Measurements from ENCODE around the gene MXRA8.

Gene MXRA8

DNA sequence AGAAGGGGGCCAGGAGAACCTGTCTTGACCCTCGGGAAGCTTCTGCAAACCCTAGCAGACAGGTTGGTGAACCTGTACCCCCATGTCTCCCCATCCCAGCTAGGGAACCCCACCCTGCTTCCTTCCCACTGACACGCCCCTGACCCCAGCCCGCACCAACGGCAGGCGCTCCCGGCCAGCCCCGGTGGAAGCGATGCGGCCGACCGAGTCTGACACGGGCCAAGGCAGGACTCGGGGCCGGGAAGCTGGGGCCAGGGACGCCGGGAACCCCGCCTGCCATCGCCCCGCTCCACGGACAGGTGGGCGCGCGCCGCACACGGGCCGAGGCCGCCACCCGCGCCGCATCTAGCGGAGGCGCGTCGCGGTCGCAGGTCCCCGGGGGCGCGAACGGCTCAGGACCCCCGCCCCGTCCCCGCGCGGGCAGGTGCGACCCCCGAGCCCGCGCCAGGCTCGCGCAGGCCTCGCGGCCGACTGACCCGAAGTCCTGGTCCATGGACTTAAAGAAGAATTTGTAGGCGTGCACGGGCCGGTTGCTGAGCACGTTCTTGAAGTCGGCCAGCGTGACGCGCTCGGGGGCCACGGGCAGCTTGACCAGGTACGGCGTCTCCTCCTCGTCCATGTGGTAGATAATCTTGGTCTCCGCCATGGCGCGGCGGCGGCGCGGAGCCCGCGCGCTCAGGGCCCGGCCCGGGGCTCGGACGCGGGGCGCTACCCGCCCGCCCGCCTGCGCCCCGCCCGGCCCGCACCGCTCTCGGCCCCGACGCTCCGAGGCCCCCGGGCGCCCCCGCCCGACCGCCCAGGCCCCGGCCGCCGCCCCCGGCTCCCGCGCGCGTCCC lies 9.7 kb downstream of the MXRA8 start:
- FAIRE-seq, result no peak

DNA sequence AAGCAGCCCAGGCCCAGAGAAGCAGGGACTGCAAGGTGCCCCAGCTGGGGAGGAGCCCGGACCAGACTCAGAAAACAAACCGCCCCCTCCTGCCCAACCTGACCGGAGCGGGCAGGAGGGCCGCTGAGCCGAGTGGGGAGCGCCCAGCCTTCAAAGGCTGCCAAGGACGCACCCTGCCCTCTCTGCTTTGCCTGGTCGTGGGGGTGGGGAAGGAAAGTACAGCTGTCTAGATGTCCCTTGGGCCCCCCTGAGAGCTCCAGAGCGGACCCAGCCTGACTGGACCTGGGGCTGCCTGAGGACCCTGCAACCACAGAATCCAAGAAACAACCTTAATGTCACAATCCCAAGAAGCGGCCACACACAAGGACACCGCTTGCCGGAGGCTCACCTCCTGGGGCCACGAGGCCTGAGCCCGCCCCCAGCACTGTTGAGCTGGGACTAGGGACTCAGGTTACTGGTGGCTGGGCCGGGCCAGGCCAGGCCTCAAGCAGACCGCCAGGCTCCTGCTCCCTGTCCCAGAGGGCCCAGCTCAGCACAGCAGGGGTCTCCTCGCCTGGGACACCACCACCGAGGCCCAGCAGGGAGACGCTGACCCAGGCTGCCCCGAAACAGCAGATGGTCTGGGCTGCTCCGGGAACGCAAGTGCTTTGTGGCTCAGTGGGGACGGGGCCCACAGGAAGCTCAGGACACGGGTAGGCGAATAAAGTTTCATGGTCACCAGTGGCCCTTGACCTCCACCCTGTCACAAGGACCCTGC lies 10.5 kb downstream of the MXRA8 start:
- FAIRE-seq, result no peak

DNA sequence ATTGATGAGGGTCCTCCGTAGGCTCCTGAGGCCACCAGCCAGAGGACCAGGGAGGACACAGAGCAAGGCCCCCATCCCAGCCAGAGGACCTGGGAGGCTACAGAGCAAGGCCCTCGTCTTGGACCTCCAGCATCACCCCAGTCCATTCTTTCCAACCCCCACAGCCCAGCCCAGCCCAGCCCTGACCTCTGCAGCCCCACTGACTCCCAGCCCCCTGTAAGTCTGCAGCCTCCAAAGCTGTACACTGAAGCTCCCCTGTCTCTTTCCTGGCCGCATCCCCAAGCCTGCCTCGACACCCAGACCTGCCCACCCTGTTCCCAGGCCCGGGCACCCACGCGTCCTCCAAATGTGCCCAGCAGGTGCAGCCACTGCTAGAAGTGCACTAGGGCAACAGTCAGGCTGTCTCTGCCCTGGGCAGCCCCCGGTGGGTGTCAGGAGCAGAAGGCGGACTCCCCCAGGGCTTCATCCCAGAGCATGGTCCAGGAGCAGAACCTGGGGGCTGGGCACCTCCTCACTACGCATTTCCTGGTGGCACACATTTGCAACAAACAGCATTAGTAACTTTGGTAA lies 11.2 kb downstream of the MXRA8 start:
- no peak for FAIRE-seq

DNA sequence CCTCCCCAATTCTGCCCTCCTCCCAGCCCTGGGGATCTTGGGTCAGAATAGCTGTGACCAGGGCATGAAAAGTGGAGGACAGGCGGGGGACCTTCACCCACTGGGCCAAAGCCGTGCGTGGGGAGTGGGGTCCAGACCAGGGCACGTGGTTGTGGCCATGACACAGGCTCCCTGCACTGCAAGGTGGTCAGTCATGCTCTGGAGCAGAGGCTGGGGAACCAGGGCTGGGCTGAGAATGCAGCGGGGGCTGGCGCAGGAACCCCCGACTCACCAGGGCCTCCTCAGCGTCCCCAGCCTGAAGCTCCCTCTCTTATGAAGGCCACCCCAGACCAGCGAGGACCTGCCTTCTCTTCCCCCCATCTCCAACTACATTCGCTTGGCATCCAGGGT lies 11.9 kb downstream of the MXRA8 start:
- no peak for FAIRE-seq

DNA sequence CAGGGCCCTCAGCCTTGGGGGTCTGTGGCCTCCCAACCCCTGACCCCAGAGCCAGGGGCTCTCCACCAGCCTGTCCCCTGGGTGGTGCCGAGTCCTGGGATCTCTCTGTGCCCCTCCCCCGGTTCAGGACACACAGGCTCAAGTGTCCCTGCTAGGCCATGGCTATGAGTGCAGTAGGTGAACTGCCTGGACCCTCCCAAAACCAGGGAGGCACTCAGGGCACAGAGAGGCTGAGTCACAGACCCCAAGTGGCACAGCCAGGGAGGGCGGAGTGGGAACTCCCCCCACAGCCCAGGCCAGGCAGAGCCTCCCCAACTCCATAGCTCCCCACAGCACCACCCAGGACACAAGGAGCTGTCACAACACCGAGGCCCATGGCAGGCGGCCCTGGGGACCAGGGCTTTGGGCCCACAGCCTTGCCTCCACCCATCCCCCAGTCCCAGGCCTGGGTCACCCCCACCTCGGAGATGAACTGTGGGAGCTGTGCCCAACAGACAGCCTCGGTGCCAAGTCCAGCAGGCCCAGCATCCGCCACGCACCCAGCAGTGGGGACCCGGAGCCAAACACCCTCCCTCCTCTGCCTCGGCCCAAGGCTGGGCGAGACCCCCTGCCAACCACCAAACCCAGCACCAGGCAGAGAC lies 12.4 kb downstream of the MXRA8 start:
- no peak for FAIRE-seq

DNA sequence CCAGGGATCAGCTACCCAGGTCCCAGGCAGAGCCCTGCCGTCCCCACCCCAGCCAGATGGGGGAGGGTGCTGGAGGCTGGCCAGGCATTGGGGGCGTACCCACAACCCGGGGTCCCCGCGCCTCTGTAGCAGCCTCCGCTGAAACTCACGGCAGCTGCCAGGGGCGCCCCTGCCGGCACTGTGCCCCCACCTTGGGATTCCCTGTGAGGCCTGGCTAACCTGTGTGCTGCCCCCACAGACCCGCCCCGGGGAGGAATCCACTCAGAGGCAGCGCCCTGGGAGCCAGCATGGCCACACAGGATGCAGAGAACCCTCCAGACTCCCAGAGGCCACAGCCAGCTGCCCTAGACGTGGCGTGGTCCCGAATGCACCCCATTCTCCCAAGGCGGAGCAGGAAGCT lies 13.0 kb downstream of the MXRA8 start:
- no peak for FAIRE-seq

DNA sequence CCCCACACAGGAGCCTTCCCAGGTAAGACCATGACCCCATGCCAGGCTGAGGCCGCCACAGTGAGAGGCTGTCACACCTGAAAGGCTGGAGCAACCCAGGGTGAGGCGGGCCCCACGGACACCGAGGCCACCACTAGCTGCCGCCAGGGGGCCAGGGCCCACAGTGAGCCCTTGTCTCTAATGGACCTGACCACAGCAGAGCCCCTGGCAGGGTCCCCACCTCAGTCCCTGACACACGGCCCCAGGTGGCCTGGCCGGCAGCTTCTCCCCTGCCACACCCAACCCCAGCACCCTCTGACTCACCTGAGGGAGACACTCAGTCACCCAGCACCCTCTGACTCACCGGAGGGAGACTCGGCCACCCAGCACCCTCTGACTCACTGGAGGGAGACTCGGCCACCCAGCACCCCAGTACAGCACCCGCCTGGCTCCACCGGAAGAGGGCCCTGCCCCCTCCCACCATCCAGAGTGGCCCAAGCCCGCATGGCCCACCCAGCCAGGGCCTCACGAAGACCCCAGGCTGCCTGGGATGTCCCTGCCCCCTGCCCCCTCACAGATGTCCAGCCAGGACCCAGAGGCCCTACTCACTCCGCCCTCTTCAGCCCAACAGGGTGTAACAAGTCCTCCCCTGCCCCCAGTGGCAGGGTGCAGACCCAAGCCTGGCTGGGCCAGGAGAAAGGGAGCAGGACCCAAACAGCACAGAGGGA lies 13.5 kb downstream of the MXRA8 start:
- FAIRE-seq, result no peak

DNA sequence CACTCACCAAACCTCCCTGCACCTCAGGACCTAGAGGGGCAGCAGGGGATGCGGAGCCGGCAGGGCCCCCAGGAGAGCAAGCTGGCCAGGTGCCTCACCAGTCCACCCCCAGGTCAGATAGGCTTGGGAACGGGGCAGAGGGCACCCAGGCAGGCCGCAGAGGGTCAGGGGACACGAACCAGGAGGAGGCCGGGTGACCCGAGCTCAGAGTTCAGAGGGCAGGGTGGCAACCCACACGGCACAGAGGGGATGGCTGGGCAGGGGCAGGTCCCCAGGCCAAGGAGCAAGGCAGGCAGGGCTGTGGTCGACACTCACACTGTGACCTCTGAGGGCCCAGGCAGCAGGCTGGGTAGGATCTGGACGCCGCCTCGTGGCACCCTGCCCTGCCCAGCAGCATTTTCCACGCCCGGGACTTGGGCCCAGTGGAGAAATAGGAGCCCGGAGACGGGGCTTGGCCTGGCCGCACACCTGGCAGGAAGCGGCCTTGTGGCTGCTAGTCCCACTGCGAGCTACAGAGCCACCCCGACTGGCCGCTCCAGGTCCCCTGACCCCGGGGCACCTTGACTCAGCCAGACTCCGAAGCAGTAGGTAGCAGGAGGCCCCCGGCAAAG lies 14.4 kb downstream of the MXRA8 start:
- no peak for FAIRE-seq

DNA sequence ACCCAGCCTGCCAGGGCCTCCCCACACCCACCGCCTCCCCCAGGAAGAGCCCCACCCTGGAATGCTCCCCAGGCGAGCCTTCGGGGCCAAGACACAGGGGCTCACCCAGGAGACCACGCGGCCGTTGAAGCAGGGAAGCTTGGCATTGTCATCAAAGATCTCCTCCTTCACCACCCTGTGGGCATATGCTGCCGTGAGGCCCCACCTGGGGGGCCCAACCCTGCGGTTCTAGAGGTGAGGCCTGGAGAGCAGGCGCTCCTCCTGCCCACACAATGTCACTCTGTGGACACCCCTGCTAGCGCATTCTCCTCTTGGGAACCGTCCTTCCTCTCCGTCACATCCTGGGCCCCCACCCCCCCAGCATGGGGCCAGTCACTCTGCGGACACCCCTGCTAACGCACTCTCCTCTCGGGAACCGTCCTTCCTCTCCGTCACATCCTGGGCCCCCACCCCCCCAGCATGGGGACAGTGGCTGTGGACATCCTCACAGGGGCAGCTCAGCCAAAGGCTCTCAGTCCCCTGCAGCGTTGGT lies 15.7 kb downstream of the MXRA8 start:
- no peak for FAIRE-seq

DNA sequence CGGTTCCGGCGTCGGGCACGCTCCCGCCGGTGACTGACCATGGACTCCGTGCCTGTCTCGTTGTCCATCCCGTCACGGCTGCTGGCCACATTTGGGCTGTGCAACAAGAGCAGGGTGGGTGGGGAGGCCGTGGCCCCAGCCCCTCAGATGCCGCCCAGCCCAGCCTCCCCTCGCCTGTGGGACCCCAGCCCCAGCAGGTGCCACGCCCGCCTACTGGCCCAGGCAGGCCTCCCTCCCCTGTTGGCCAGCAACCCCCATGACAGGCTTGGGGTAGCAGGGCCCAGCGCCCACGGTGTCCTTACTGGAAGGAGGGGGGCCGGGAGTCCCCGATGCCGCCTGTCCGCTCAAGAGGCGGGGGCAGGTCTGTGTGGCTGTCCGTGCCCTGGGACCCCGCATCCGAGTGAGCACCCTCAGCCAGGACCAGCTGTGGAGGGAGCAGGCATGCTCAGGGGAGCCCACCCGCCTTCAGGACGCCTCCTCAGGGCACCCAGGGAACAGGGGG lies 16.2 kb downstream of the MXRA8 start:
- FAIRE-seq, result no peak

DNA sequence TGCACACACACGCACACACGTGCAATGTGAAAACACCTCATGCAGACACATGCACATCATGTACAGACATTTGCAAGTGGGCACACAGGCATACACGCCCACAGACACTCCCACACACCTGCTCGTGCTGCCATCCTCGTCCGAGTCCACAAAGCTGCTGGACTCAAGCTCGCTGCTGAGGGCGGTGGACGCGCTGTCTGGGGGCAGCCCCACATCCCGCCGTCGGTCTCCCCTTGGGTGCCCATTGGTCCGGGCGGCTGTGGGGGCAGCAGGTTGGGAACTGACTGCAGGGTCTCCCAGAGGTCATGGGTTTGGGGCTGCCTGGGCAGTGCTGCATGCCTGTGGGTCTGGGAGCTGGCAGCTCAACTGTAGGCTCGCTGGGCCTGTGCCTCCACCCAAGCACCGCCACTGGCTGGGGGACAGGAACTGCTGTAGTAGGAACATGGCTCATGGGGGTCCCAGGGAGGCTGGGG lies 16.8 kb downstream of the MXRA8 start:
- no peak for FAIRE-seq

DNA sequence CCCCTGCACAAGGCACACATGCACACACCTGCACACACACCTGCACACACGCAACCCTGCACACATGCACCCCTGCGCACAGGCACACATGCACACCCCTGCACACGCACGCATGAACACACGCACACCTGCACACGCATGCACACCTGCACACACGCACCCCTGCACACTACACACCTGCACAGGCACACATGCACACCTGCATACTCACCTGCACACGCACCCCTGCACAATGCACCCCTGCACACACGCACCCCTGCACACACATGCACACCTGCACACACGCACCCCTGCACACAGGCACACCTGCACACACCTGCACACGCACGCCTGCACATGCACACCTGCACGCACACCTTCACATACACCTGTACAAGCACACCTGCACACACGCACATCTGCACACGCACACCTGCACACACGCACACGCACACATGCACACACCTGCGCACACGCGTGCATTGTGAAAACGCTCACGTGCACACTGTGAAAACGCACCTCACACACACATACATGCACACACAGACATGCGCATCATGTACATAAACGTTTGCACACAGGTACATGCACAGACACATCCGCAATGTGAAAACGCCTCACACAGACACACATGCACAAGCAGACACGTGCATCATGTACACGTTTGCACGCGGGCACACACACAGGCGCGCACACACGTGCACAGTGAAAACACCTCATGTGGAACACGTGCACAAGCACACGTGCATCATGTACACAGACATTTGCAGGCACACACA lies 17.4 kb downstream of the MXRA8 start:
- no peak for FAIRE-seq

DNA sequence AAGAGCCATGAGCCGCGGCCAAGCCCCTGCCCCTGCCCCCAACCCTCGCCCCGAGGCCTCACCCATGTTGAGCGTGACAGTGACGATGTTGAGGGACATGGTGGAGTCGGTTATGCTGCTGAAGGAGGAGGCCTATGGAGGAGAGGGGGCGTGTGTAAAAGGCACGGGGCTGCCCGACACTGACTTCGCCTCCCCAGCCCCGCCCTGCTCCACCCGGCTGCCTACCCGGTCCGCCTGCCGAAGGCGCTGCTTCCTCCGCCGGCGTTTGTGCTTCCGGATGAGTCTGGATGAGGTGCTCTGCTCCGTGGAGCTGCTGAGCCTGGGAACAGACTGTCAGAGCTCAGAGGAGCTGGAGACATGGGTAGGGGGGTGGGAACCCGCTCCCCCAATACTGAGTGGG lies 18.2 kb downstream of the MXRA8 start:
- FAIRE-seq, result no peak

DNA sequence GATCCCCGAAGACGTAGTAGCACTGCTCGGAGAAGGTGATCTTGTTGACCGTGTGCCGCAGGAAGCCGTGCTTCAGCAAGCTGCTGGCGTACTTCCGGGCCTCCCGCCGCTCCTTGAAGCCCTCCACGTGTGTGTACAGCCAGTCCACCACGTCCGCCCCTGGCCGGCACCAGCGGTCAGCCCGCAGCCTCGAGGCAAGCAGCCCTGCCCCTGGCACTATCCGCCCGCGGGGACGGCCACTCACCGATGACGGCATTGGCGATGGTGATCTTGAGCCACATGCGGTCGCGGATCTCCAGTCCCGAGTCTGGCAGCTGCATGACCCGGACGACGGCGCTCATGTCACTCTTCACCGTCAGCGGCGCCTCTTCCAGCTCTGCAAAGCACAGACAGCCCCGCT lies 20.1 kb downstream of the MXRA8 start:
- FAIRE-seq, result no peak

DNA sequence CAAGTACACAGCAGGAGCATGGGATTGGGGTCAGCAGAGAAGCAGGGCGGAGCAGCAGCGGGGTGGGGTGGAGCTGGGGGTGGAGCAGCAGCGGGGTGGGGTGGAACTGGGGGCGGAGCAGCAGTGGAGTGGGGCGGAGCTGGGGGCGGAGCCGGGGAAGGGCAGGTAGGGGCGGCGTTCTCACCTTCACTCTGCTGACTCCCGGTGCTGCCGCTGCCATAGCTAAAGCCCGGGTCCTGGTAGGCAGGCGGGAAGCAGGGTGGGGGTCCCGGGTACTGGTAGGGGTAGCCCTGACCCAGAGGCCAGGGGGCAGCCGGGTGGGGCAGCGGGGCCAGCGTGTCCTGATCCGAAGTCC lies 20.6 kb downstream of the MXRA8 start:
- FAIRE-seq, result no peak

DNA sequence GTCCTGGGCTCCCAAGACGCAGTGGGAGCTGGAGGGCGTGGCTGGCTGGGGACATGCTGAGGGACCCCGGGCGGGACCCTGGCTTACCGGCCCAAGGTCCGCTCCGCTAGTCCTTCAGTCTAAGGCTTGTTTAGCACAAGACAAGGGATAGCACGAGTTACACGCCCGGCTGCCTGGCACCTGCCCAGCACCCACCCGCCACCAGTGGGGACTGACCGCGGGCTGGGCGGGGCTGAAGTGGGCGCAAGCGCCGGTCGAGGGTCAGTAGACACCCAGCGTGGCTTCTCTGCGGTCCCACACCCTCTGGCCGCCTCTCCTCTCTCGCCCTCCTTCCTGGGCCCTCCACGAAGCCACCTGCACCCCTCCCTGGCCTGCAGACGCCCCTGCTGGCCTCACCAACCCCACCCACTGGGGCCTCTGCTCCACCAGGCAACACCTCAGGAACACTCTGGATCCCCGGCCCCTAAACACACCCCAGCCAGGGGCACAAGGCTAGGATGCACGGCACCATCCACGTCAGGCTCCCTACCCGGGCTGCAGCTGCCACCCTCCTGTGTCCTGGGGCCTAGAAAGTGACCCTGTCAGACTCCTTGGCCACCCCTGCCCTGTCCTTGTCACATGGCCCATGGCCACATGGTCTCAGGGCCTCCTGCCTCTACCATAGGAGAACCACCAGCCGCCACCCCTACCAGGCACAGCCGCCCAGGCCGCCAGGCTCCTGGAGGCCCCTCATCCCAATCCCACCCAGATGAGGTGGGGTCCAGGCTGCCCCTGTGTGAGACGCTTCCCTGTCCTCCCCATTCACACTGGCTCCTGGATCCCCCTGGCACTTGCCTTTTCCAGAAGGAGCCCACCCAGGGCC lies 21.2 kb downstream of the MXRA8 start:
- no peak for FAIRE-seq

DNA sequence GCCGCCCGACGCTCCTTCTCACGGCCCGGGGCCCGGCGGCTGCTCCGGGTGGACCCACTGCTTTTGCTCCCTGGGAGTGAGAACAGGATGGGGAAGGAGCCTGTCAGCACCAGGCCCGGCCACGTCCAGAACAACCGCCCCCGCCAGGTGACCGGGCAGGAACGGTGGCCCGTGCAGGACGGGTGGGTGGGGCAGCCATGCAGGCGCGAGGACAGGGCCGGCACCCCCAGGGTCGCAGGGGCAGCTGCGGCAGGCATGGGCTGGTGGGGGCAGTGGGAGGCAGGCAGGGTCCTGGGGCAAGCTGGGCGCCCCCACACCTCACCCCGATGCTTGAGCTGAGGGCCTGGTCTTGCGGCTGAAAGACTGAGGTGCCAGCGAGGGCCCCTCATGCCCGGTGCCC lies 21.9 kb downstream of the MXRA8 start:
- no peak for FAIRE-seq

DNA sequence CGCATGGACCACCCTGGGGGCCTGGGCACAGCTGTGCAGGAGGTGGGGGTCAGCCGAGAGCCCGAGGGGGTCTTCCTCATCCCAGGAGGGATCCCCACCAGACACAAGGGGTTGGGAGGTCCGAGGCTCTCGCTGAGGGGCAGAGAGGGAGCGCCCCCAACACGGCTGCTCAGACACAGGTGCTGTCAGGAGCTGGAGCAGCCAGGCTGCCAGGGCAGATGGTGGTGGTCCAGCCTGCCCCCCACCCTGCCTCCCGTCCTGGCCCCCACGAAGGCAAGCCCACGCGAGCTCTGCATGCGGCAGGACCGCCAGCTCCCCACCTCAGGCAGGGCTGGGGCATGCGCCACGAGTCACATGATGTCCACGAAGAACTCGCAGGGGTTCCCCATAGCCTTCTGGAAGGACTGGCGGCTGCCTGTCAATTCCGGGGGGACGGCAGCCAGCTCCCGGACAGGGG lies 22.5 kb downstream of the MXRA8 start:
- no peak for FAIRE-seq

DNA sequence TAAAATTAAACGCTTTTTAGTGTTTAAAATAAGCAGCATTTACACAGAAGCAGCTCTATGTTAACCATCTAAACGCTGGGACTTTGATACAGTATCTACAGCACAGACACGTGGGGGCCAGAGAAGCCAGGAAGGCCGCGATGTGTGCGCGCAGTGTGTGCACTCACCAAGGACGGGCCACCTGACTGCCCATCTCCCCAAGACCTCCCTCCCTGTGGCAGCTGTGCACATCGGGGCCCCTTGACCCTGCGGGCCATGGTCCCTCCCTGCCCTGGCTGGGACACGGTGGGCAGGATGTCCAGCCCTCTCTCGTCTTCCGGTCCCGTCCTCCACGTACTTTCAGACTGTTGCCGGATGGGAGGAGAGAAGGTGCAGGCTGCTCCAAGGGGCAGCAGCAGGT lies 23.1 kb downstream of the MXRA8 start:
- FAIRE-seq, result no peak

DNA sequence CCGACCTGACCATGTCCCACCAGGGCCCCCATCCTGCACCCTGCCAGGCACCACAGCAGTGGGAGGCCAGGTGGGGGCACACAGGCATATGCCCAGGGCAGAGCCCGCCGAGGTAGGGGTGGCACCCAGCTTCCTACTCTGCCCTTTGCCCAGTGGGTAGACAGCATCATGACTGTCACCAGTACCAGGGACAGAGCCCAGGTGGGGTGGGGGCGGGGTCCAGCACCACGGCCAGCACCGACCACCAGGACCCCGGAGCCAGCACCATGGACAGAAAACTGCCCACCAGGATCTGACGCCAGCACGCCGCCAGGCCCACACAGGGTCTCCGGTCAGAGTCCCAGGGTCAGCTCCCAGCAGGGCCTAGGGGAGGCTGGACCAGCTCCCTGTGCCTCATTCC lies 23.5 kb downstream of the MXRA8 start:
- no peak for FAIRE-seq
